GM18505 (cell line): ENCODE measurements around the gene PHF2.

Experiments used
- ATAC-seq: cut with Tn5 transposase; IDR thresholded peaks from one replicate; pipeline ENCODE4 v1.9.1; 2021; ENCODE audit not compliant: unreplicated experiment
- POLR2A ChIP-seq: IDR thresholded peaks from 4 replicates; pipeline ENCODE4 v1.6.1; 2011; ENCODE audit warnings: borderline replicate concordance; ENCODE audit not compliant: insufficient read depth, insufficient read length; ENCODE audit errors: extremely low read depth

PHF2 gene

DNA sequence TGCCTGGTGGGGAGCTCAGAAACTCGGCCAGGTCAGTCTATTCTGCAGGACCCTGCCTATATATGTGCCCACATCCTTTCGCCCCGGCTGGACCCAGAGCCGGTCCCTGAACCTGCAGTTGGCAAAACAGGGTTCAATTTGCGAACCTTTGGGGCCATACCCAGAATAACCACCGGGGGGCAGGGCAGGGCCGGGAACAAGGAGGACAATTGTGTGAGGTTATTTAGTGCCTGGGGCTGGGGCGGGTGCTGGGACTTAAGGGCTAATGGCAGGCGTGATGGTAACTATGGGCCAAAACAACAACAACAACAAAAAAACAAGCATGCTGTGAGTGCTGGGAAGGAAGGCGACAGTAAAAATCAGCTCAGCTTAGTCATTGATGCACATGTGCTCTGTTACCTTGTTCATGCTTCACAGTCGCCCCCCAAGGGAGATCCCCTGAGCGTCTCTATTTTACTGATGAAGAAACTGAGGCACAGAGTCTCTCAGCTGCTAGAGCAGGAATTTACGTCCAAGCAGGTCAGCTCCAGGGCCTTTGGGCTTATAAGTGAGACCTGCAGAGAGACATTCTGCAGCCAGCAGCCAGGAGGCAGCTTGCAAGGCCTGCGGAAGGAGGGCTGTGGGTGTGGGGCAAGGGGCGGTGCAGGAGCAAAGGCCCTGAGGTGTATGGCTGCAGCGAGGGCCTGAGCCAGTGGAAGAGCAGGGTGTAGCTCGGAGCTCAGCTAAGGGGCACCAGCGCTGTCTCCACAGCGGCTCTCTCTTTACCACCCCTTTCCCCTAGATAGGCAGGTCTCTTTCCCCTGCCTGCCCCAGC lies 106.0 kb downstream of the PHF2 start:
- TF ChIP-seq POLR2A = no peak
- no peak for ATAC-seq

DNA sequence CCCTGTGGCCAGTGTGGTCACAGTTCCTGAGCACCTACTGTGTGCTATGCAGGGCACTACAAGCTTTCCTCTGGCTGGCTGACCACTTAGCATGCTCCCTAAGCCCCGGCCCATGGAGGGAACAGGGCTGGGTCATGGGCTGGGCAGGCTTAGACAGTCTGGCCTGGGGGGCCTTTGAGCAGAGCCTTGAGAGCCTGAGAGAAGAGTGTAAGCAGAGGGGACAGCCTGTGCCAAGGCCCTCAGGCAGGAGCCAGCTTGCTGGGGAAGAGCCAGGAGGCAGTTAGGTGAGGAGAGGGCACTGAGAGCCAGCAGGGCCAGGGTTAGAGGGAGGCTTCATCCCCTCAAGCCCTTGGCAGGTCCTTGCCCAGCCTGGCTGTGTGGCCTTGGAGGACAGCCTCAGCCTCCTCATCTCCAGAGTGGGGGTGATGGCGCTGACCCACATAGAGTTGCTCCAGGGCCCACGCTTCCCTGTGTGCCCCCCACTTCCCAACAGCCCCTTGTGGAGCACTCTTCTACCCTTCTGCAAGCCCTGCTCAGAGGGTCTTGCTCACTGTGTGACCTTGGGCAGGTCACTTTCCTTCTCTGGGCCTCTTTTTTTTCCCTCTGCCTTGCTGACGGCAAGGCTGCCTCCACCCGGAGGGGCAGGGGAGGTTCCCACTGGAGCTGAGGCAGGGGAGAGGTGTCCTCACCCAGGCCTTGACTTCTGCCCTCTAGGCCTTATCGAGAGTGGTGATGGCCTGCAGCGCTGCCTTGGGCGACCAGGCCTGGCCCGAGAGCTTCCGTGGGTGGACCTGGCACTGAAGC lies 107.1 kb downstream of the PHF2 start:
- TF ChIP-seq POLR2A = no peak
- ATAC-seq = no peak

- ATAC-seq = no peak
- TF ChIP-seq POLR2A = no peak
Observed at GRCh38 chr9:93684161-93684765, 107.9 kb downstream of the PHF2 start.

- ATAC-seq = no peak
- no peak for TF ChIP-seq POLR2A
Observed at GRCh38 chr9:93684806-93685543, 108.6 kb downstream of the PHF2 start.

GRCh38 chr9:93686127-93686879 lies 109.9 kb downstream of the PHF2 start:
- TF ChIP-seq POLR2A = no peak
- ATAC-seq = no peak

DNA sequence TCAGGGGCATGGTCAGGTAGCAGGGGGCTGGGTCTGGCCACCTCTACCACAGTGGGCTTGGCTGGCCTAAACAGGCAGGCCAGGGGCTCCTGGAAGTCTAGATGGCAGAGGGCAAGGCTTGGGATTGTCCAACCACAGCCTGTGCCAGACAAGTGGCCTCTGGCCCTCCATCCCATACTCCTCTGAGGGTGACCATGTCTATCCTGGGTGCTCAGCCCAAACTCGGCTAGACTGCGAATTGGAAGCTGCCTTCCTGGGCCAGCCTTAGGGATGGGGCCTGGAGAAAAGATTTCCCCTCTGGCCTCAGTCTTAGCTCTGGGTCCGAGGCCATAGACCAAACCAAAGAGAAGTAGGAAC lies 110.5 kb downstream of the PHF2 start:
- no peak for TF ChIP-seq POLR2A
- ATAC-seq = no peak

GRCh38 chr9:93690618-93691017 lies 114.2 kb downstream of the PHF2 start:
- TF ChIP-seq POLR2A = no peak
- no peak for ATAC-seq

- ATAC-seq = no peak
Observed at GRCh38 chr9:93693129-93693528, 116.7 kb downstream of the PHF2 start.

GRCh38 chr9:93697352-93698139 lies 121.2 kb downstream of the PHF2 start:
- no peak for ATAC-seq

More at GRCh38 chr9:93693129-93693528, 116.7 kb downstream of the PHF2 start:
- TF ChIP-seq POLR2A = no peak

DNA sequence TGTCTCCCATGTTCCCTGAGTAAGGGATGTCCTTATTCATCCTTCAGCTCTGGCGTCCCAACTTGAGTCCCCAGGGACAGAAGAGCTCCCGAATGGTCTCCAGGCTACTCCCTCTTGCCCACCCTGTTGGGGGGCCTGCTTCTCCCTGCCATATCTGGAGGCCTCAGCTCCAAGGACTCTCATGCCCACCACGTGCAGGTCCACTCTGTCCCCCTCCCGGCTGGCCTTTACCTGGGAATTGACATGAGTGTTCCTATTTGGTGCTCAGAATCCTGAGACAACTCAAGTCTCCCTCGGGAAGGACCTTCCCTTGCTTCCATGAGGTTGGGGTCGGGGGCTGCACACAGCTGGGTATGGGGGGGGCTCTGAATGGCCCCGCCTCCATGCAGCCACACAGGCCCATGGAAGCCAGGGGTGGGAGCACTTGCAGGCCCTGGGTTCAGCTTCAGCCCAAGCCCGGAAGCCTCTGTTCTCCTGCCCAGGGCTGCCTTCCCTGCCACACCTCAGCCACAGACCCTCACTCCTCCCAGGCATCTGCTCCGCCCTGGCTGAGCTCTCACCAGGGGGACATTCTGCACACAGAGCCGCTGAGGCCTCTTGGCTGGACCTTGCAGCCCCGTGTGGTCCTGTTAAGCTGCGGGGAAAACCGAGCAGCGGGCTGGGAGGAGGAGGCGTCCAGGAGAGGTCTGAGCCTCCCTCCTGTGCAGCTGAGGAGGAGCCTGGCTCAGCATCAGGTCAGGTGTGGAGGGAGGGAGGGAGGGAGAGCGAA lies 121.9 kb downstream of the PHF2 start:
- no peak for TF ChIP-seq POLR2A
- ATAC-seq = no peak

More at GRCh38 chr9:93697352-93698139, 121.2 kb downstream of the PHF2 start:
- TF ChIP-seq POLR2A = no peak

DNA sequence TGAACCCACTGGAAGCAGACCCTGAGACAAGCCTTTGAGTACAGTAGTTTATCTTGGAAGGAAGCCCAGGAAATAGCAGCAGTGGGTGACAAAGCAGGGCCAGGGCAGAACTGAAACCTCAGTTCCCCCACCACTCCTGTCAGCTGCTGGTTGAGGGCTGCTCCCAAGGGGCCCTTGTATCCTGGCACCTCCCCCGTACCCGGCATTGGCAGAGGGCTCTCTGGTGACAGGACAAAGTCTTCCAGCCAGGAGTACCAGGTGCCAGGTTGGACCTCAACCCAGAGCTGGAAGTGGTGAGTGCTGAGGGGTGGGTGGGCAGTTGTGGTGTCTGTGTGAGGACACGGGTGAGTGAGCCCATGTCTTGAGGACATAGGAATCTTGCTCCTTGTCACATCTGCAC lies 123.3 kb downstream of the PHF2 start:
- no peak for TF ChIP-seq POLR2A
- no peak for ATAC-seq
